GM21717 (cell line): ENCODE results near the gene ZBTB44.
"Not testable (repeated sequence)": the region's sequence is repeated elsewhere in the genome, so short reads cannot be mapped to it uniquely, and the experiment has no call there.

ENCODE experiments used
- ATAC-seq: cut with Tn5 transposase; IDR thresholded peaks from one replicate; pipeline ENCODE4 v1.9.1; 2021; ENCODE audit warnings: mild to moderate bottlenecking, moderate library complexity; ENCODE audit not compliant: unreplicated experiment

ZBTB44 gene

GRCh38 chr11:130202009-130202817 lies 112.5 kb downstream of the ZBTB44 start:
- ATAC-seq = no peak

- ATAC-seq = no peak
Measured at GRCh38 chr11:130201026-130201425, 113.7 kb downstream of the ZBTB44 start.

GRCh38 chr11:130199792-130200191 lies 114.9 kb downstream of the ZBTB44 start:
- ATAC-seq = no peak

- ATAC-seq = no peak
Measured at GRCh38 chr11:130198964-130199363, 115.8 kb downstream of the ZBTB44 start.

- ATAC-seq = no peak
Measured at GRCh38 chr11:130198292-130198691, 116.4 kb downstream of the ZBTB44 start.

- ATAC-seq = no peak
Measured at GRCh38 chr11:130197386-130198035, 117.2 kb downstream of the ZBTB44 start.

- no peak for ATAC-seq
Measured at GRCh38 chr11:130194241-130195023, 120.3 kb downstream of the ZBTB44 start.

- not testable (repeated sequence) for ATAC-seq
Measured at GRCh38 chr11:130193551-130193950, 121.2 kb downstream of the ZBTB44 start.

- ATAC-seq = no peak
Measured at GRCh38 chr11:130192845-130193267, 121.9 kb downstream of the ZBTB44 start.

GRCh38 chr11:130191896-130192295 lies 122.8 kb downstream of the ZBTB44 start:
- no peak for ATAC-seq

- ATAC-seq = no peak
Measured at GRCh38 chr11:130190371-130190881, 124.3 kb downstream of the ZBTB44 start.

GRCh38 chr11:130189492-130190210 lies 125.1 kb downstream of the ZBTB44 start:
- ATAC-seq = no peak

- no peak for ATAC-seq
Measured at GRCh38 chr11:130188585-130189347, 126.0 kb downstream of the ZBTB44 start.

- no peak for ATAC-seq
Measured at GRCh38 chr11:130188047-130188446, 126.7 kb downstream of the ZBTB44 start.

- ATAC-seq = no peak
Measured at GRCh38 chr11:130187096-130187495, 127.6 kb downstream of the ZBTB44 start.

GRCh38 chr11:130183878-130184610 lies 130.7 kb downstream of the ZBTB44 start:
- ATAC-seq = no peak

GRCh38 chr11:130181295-130182272 lies 133.1 kb downstream of the ZBTB44 start:
- no peak for ATAC-seq

- no peak for ATAC-seq
Measured at GRCh38 chr11:130180896-130181294, 133.8 kb downstream of the ZBTB44 start.
